GM23248 (cell line): ENCODE data around the gene NOS2. TPM values are rescaled to one million over a fixed set of nuclear protein-coding genes. Genes with fewer than 3 reads are reported as not detected.
"Not testable (repeated sequence)": the region's sequence is repeated elsewhere in the genome, so short reads cannot be mapped to it uniquely, and the experiment has no call there.

Source experiments
- DNase-seq: peaks from one replicate; pipeline ENCODE4 v3.0.0-alpha.2; 2015
- H2AFZ ChIP-seq: fragments of 200-600 bp; sonication (generic); 2 replicates; pipeline ENCODE4 v1.6.1; 2016; ENCODE audit warnings: antibody characterized with exemption
- H3F3A ChIP-seq: fragments of 200-600 bp; sonication (generic); 2 replicates; pipeline ENCODE4 v1.6.1; 2016; ENCODE audit warnings: mild to moderate bottlenecking, antibody characterized with exemption, mixed run types; ENCODE audit not compliant: insufficient read depth
- H3K27ac ChIP-seq: fragments of 200-600 bp; sonication (generic); 2 replicates; pipeline ENCODE4 v1.5.1; 2016; ENCODE audit warnings: mild to moderate bottlenecking
- H3K27me3 ChIP-seq: fragments of 200-600 bp; sonication (generic); replicated peaks from 2 replicates; pipeline ENCODE4 v1.6.1; 2016; ENCODE audit warnings: mild to moderate bottlenecking; ENCODE audit not compliant: insufficient read depth
- H3K36me3 ChIP-seq: fragments of 200-600 bp; sonication (generic); 2 replicates; pipeline ENCODE4 v1.6.1; 2016; ENCODE audit warnings: low read depth, mild to moderate bottlenecking
- H3K4me1 ChIP-seq: fragments of 200-600 bp; sonication (generic); 2 replicates; pipeline ENCODE4 v1.6.1; 2016; ENCODE audit warnings: mild to moderate bottlenecking; ENCODE audit not compliant: insufficient read depth
- H3K4me2 ChIP-seq: fragments of 200-600 bp; sonication (generic); one replicate; pipeline ENCODE4 v1.6.1; 2016; ENCODE audit warnings: mild to moderate bottlenecking; ENCODE audit not compliant: unreplicated experiment
- H3K4me3 ChIP-seq: fragments of 200-600 bp; sonication (generic); 2 replicates; pipeline ENCODE4 v1.5.1; 2016; ENCODE audit warnings: mild to moderate bottlenecking
- H3K79me2 ChIP-seq: fragments of 200-600 bp; sonication (generic); 2 replicates; pipeline ENCODE4 v1.6.1; 2016; ENCODE audit warnings: mild to moderate bottlenecking; ENCODE audit not compliant: insufficient read depth
- H3K9ac ChIP-seq: fragments of 200-600 bp; sonication (generic); 2 replicates; pipeline ENCODE4 v1.6.1; 2016; ENCODE audit warnings: mild to moderate bottlenecking
- H3K9me2 ChIP-seq: fragments of 200-600 bp; sonication (generic); 2 replicates; pipeline ENCODE4 v1.6.1; 2016; ENCODE audit warnings: mixed run types, mild to moderate bottlenecking, moderate library complexity; ENCODE audit not compliant: insufficient read depth
- H3K9me3 ChIP-seq: fragments of 200-600 bp; sonication (generic); one replicate; pipeline ENCODE4 v1.6.1; 2017; ENCODE audit warnings: low read depth
- H4K20me1 ChIP-seq: fragments of 200-600 bp; sonication (generic); 2 replicates; pipeline ENCODE4 v1.6.0; 2016; ENCODE audit not compliant: insufficient read depth
- EZH2 ChIP-seq: fragments of 200-600 bp; sonication (generic); IDR thresholded peaks from 2 replicates; pipeline ENCODE4 v1.6.1; 2018; ENCODE audit warnings: antibody characterized with exemption, mild to moderate bottlenecking; ENCODE audit not compliant: insufficient read depth, poor library complexity, severe bottlenecking
- EZH2phosphoT487 ChIP-seq: fragments of 200-600 bp; sonication (generic); IDR thresholded peaks from 2 replicates; pipeline ENCODE4 v1.6.1; 2018; ENCODE audit warnings: antibody characterized with exemption, moderate library complexity, mild to moderate bottlenecking, low read depth; ENCODE audit not compliant: insufficient read depth
- WGBS, 2 experiments: methylation state at CpG; one replicate each; pipeline ENCODE4 v1.1.6; 2015 to 2017; ENCODE audit warnings: low lambda C conversion rate in 2 of 2, low coverage in 1 of 2; ENCODE audit errors: missing lambda C conversion rate in 2 of 2; 5-methylcytosine and 5-hydroxymethylcytosine counted together
- in situ Hi-C: fragments of 300-500 bp; cut with MboI; formaldehyde crosslinking; loops from 2 replicates; pipeline ENCODE4 v1.15.0; 2020
- polyA plus RNA-seq: library from polyadenylated mRNA; unstranded; fragments of >200 nt; fragmentation: Nextera tagmentation; extraction: Ambion mirVana; gene quantifications from 2 replicates; pipeline ENCODE4 v1.2.1, GENCODE V29; 2016
- total RNA-seq: library from RNA; depleted of rRNA; stranded (reverse); fragments of >200 nt; shearing (Covaris generic); gene quantifications from 2 replicates; pipeline ENCODE4 v1.2.3, GENCODE V29; 2014

The NOS2 gene
- total and polyA plus RNA-seq, 2 experiments from 2014 or later, result not detected

DNA sequence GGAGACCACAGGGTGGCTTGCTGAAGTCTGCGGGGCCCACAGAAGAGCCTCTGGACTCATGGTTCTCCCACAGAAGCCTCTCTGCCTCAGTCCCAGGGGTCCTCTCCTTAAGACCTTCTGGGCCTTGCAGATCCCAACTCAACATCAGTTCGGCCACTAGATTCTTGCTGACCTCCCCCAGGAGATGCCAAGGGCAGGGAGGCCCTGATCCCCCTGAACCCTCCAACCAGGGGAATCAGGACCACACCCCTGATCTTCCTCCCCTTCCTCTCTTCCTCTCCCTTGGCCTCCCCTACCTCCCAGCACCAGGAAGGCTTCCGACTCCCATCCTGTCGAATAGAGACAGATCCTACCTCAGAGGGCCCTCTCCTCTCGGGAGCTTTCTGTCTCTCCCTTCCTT is 53.4 kb downstream of the NOS2 start:
- no peak for TF ChIP-seq EZH2
- TF ChIP-seq EZH2phosphoT487, result no peak
- Histone ChIP-seq H3K9ac (no peak overlapping the region), H3K27me3 (no peaks in the 10 kb centered on the region), H3K79me2 (no peaks in the 10 kb centered on the region), H3F3A (0 out of 2 replicates have a peak, but pooled peaks cover 2% of the 10 kb centered on the region), H3K9me2 (no peaks in the 10 kb centered on the region), H3K4me2 (no peak overlapping the region), H3K27ac (no peak overlapping the region), H2AFZ (no peak overlapping the region), H4K20me1 (no peaks in the 10 kb centered on the region), H3K4me1 (no peaks in the 10 kb centered on the region), H3K9me3 (no peaks in the 10 kb centered on the region), H3K4me3 (no peak overlapping the region), H3K36me3 (no peaks in the 10 kb centered on the region)
- 61 to 67% methylated on average over 5 of the region's 5 CpGs for WGBS, 2 experiments
- in situ Hi-C loops, result loop anchor here (10.0 kb wide), 1 partner anchor 122 kb away; no protein-coding TSS in a partner anchor
- no peak for DNase-seq

DNA sequence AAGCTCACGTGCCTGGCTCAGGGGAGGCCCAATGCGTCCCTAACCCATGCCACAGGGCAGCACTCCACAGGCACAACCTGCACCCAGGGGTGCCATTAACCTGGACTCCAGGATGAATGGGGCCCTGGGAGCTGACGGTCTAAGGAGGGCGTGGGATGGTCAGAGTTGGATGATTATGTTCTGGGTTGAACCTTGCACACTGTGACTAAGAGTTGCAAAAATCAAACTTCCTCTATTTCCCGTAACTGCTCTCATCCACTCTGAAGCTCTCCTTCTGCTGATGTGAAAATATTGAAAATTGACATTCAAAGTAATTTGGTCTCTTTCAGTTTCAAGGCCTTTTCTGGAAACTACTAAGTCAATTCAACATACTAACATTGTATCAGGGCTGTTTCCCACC is 54.0 kb downstream of the NOS2 start:
- H3K79me2 ChIP-seq, H2AFZ ChIP-seq, DNase-seq, H3K27ac ChIP-seq, H3K36me3 ChIP-seq, H3K9me3 ChIP-seq, H3K4me1 ChIP-seq, H3K27me3 ChIP-seq, H3K4me3 ChIP-seq, H3K9me2 ChIP-seq, H4K20me1 ChIP-seq, H3K4me2 ChIP-seq, H3K9ac ChIP-seq, H3F3A ChIP-seq: not testable (repeated sequence)
- 47 to 91% methylated on average over 1 of the region's 5 CpGs for WGBS, 2 experiments
- in situ Hi-C loops, result loop anchor here (10.0 kb wide), 1 partner anchor 122 kb away; no protein-coding TSS in a partner anchor

DNA sequence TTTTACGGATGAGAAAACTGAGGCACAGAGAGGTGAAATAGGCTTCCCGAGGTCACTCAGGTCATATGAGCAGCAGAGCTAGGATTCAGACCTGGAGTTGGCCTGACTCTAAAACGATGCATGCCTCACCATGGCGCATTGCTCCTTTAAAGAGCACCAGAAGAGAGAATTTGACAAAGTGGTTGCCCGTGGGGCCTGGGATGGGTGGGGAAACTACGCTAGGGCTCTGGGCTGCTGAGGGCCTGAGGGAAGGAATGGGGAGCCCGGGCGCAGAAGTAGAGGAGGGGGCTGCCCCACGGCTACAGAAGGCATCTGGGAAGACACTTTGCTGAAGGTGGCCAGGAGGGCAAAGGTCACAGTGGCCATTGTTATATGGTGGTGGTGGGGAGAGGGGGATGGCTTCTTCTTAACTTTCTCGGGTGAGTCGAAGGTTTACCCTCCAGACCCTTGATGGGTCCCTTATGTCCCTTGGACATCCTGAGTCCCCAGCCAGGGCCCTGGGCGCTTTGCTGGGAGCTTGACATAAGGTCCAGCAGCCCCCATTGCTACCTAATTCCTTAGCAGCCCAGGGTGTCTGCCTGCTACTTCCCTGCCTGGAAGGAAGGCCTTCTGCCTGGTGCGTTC is 55.0 kb downstream of the NOS2 start:
- H3K4me2 ChIP-seq, H3K9ac ChIP-seq, H3K27me3 ChIP-seq, H3K27ac ChIP-seq, H3K4me3 ChIP-seq, H3K9me3 ChIP-seq, H3K9me2 ChIP-seq, H4K20me1 ChIP-seq, H2AFZ ChIP-seq, DNase-seq, H3K79me2 ChIP-seq, H3K4me1 ChIP-seq, H3F3A ChIP-seq, H3K36me3 ChIP-seq: not testable (repeated sequence)
- 59 to 61% methylated on average over 12 to 13 of the region's 13 CpGs for WGBS, 2 experiments
- in situ Hi-C loops, result loop anchor here (10.0 kb wide), 1 partner anchor 121 kb away; no protein-coding TSS in a partner anchor

DNA sequence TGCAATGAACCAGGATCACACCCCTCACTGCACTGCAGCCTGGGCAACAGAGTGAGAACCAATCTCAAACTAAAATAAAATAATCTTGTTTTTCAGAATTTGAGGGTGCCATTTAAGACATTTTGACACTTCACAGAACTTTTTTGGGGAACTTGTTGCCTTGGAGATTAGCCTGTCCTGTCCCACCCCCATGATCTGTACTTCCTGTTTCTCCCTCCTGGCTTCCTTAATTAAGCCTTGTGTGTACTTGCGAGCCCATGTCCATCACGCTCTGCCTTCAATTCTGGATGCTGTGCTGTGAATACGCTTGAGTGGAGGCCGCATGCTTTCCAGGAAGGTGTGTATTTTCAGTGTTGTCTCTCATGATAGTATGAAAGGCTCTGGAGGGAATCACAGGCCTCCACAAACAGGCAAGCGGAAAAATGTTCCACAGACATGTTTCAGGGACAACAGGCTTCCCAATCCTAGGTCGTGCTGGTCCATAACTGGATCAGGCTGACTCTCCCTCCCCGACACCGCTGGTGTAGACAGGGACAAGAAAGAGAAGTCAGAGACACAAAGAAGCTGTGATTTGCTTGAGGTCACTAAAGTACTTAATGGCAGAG is 56.9 kb downstream of the NOS2 start:
- no peak overlapping the region for H3K27ac ChIP-seq
- no peaks in the 10 kb centered on the region for H3K9me2 ChIP-seq
- H3K4me2 ChIP-seq, result no peak overlapping the region
- H3K36me3 ChIP-seq, result no peaks in the 10 kb centered on the region
- no peaks in the 10 kb centered on the region for H3K27me3 ChIP-seq
- no peaks in the 10 kb centered on the region for H3K79me2 ChIP-seq
- no peaks in the 10 kb centered on the region for H3K4me1 ChIP-seq
- no peaks in the 10 kb centered on the region for H3K9me3 ChIP-seq
- no peak overlapping the region for H3K9ac ChIP-seq
- DNase-seq, result no peak
- no peak overlapping the region for H2AFZ ChIP-seq
- 0 out of 2 replicates have a peak, but pooled peaks cover 5% of the 10 kb centered on the region for H3F3A ChIP-seq
- in situ Hi-C loops, result loop anchor here (10.0 kb wide), 1 partner anchor 119 kb away; no protein-coding TSS in a partner anchor
- no peaks in the 10 kb centered on the region for H4K20me1 ChIP-seq
- H3K4me3 ChIP-seq, result no peak overlapping the region
- TF ChIP-seq EZH2 (no peak), EZH2phosphoT487 (no peak)
- WGBS, 2 experiments, result 68% methylated on average over 8 of the region's 8 CpGs
